ENCODE data around the gene SV2B. TPM values are rescaled to one million over a fixed set of nuclear protein-coding genes. Genes with fewer than 3 reads are reported as not detected.
A peak's percentile ranks its signal among the peaks of the same experiment; 100 is the strongest.

SV2B gene
- total and polyA plus RNA-seq, 2 donors (not counting 1 experiment from before 2014, with no cell fraction given), result under 0.01 TPM; not detected in 1

GRCh38 chr15:91055548-91056331 lies 44.3 kb upstream of the SV2B start:
- no peak overlapping the region for H3K4me3 ChIP-seq (replicated peaks in 1 of 4; ENCODE audit: control extremely low read depth in 1 of 4, insufficient read depth in 1 of 4, low read depth in 3 of 4, low read length in 4 of 4)
- no peaks in the 10 kb centered on the region for H3K36me3 ChIP-seq (ENCODE audit: control insufficient read depth, insufficient read depth, low read length)
- no peaks in the 10 kb centered on the region for H3K4me1 ChIP-seq (ENCODE audit: control insufficient read depth, extremely low read depth, insufficient read depth, low read length)
- H3K27me3 ChIP-seq (ENCODE audit: control insufficient read depth, insufficient read depth, low read length), result peaks cover 20% of the 10 kb centered on the region
- peak overlapping the region; percentile 51 for H3K4me2 ChIP-seq (ENCODE audit: extremely low read depth, insufficient read depth, low read length)
- no peak overlapping the region for H3K27ac ChIP-seq (ENCODE audit: insufficient read depth, low read length)
- no peaks in the 10 kb centered on the region for H4K20me1 ChIP-seq (ENCODE audit: control insufficient read depth, extremely low read depth, insufficient read depth, low read length)
- DNase-seq (ENCODE audit: low read depth in 2 of 2), result peak; percentile 44 to 57
- no peak overlapping the region for H3K9ac ChIP-seq (ENCODE audit: insufficient read depth, low read length)
- TF ChIP-seq EZH2 (IDR thresholded peaks at IDR 0.05; ENCODE audit: low read length, missing control alignments) (no peak), CTCF (conservative IDR thresholded peaks at IDR 0.05 in 1 of 2, IDR thresholded peaks at IDR 0.05 in 1 of 2; ENCODE audit: low read depth in 1 of 2, low read length in 2 of 2) (peak; percentile 69 to 84)
- H3K9me3 ChIP-seq (ENCODE audit: control insufficient read depth, insufficient read depth, low read depth, low read length), result no peaks in the 10 kb centered on the region
- H2AFZ ChIP-seq (ENCODE audit: low read length), result no peak overlapping the region
- no peaks in the 10 kb centered on the region for H3K79me2 ChIP-seq (ENCODE audit: control insufficient read depth, insufficient read depth, low read length)

- Histone ChIP-seq H3K79me2 (ENCODE audit: control insufficient read depth, insufficient read depth, low read length) (no peaks in the 10 kb centered on the region), H3K36me3 (ENCODE audit: control insufficient read depth, insufficient read depth, low read length) (no peaks in the 10 kb centered on the region), H3K4me2 (ENCODE audit: extremely low read depth, insufficient read depth, low read length) (no peak overlapping the region), H3K9ac (ENCODE audit: insufficient read depth, low read length) (no peak overlapping the region), H3K27ac (ENCODE audit: insufficient read depth, low read length) (no peak overlapping the region), H3K27me3 (ENCODE audit: control insufficient read depth, insufficient read depth, low read length) (peaks cover 6% of the 10 kb centered on the region), H2AFZ (ENCODE audit: low read length) (no peak overlapping the region), H3K9me3 (ENCODE audit: control insufficient read depth, insufficient read depth, low read depth, low read length) (no peaks in the 10 kb centered on the region), H3K4me1 (ENCODE audit: control insufficient read depth, extremely low read depth, insufficient read depth, low read length) (no peaks in the 10 kb centered on the region), H4K20me1 (ENCODE audit: control insufficient read depth, extremely low read depth, insufficient read depth, low read length) (no peaks in the 10 kb centered on the region), H3K4me3 (replicated peaks in 1 of 4; ENCODE audit: control extremely low read depth in 1 of 4, insufficient read depth in 1 of 4, low read depth in 3 of 4, low read length in 4 of 4) (no peak overlapping the region)
- TF ChIP-seq EZH2 (IDR thresholded peaks at IDR 0.05; ENCODE audit: low read length, missing control alignments) (no peak), CTCF (conservative IDR thresholded peaks at IDR 0.05 in 1 of 2, IDR thresholded peaks at IDR 0.05 in 1 of 2; ENCODE audit: low read depth in 1 of 2, low read length in 2 of 2) (no peak)
- no peak for DNase-seq (ENCODE audit: low read depth in 2 of 2)
These were observed 38.8 kb upstream of the SV2B start for GRCh38 chr15:91061230-91061629.

- no peak overlapping the region for H3K9ac ChIP-seq (ENCODE audit: insufficient read depth, low read length)
- no peaks in the 10 kb centered on the region for H3K79me2 ChIP-seq (ENCODE audit: control insufficient read depth, insufficient read depth, low read length)
- H3K9me3 ChIP-seq (ENCODE audit: control insufficient read depth, insufficient read depth, low read depth, low read length), result no peaks in the 10 kb centered on the region
- H3K27me3 ChIP-seq (ENCODE audit: control insufficient read depth, insufficient read depth, low read length), result peaks cover 4% of the 10 kb centered on the region
- no peak for TF ChIP-seq CTCF (conservative IDR thresholded peaks at IDR 0.05 in 1 of 2, IDR thresholded peaks at IDR 0.05 in 1 of 2; ENCODE audit: low read depth in 1 of 2, low read length in 2 of 2)
- no peak for TF ChIP-seq EZH2 (IDR thresholded peaks at IDR 0.05; ENCODE audit: low read length, missing control alignments)
- no peak for DNase-seq (ENCODE audit: low read depth in 2 of 2)
- H2AFZ ChIP-seq (ENCODE audit: low read length), result no peak overlapping the region
- H4K20me1 ChIP-seq (ENCODE audit: control insufficient read depth, extremely low read depth, insufficient read depth, low read length), result no peaks in the 10 kb centered on the region
- H3K4me1 ChIP-seq (ENCODE audit: control insufficient read depth, extremely low read depth, insufficient read depth, low read length), result no peaks in the 10 kb centered on the region
- H3K36me3 ChIP-seq (ENCODE audit: control insufficient read depth, insufficient read depth, low read length), result no peaks in the 10 kb centered on the region
- no peak overlapping the region for H3K4me3 ChIP-seq (replicated peaks in 1 of 4; ENCODE audit: control extremely low read depth in 1 of 4, insufficient read depth in 1 of 4, low read depth in 3 of 4, low read length in 4 of 4)
- no peak overlapping the region for H3K27ac ChIP-seq (ENCODE audit: insufficient read depth, low read length)
- no peak overlapping the region for H3K4me2 ChIP-seq (ENCODE audit: extremely low read depth, insufficient read depth, low read length)
These were observed 38.1 kb upstream of the SV2B start for GRCh38 chr15:91061997-91062396.
